SK-N-SH (cell line): Measurements from ENCODE around the gene SLAMF9. TPM values are rescaled to one million over a fixed set of nuclear protein-coding genes. Genes with fewer than 3 reads are reported as not detected.

Source experiments
- CTCF ChIA-PET: fragments of 300-600, 350-600 bp; formaldehyde crosslinking; extraction: SDS; loops from one replicate; lab custom pipeline; 2021; lab: Yijun Ruan, JAX
- POLR2A ChIA-PET: fragments of 350-600 bp; sonication (Branson Sonifier 250); formaldehyde crosslinking; extraction: SDS; loops from one replicate; lab custom pipeline; 2020; ENCODE audit warnings: antibody characterized with exemption, inconsistent platforms; lab: Yijun Ruan, JAX
- DNase-seq: peaks from one replicate; pipeline ENCODE4 v3.0.0; 2012
- H2AFZ ChIP-seq: fragments of 200-600 bp; sonication (generic); 2 replicates; pipeline ENCODE4 v1.8.1; 2016; ENCODE audit warnings: antibody characterized with exemption, mild to moderate bottlenecking, low read depth
- H3F3A ChIP-seq: fragments of 200-600 bp; sonication (generic); replicated peaks from 2 replicates; pipeline ENCODE3; 2016; ENCODE audit warnings: antibody characterized with exemption, mild to moderate bottlenecking; ENCODE audit not compliant: insufficient read depth
- H3K27ac ChIP-seq, 2 experiments: fragments of 200-500 bp in 1 of 2; fragments of 200-600 bp in 1 of 2; sonication (Bioruptor generic) in 1 of 2; sonication (generic), shearing (Covaris generic) in 1 of 2; 2 replicates each; pipeline versions ENCODE4 v1.5.1 to v1.6.1; 2014 to 2016; ENCODE audit warnings: low read depth in 2 of 2, inconsistent platforms in 1 of 2, low read length in 1 of 2, mild to moderate bottlenecking in 1 of 2, mixed read lengths in 1 of 2
- H3K27me3 ChIP-seq: fragments of 200-600 bp; sonication (generic), shearing (Covaris generic); 2 replicates; pipeline ENCODE4 v1.6.1; 2016; ENCODE audit warnings: mixed run types; ENCODE audit not compliant: insufficient read depth
- H3K36me3 ChIP-seq, 2 experiments: fragments of 200-500 bp in 1 of 2; fragments of 200-600 bp in 1 of 2; sonication (Bioruptor generic) in 1 of 2; sonication (generic) in 1 of 2; replicated peaks in 1 of 2; 2 replicates each; pipeline versions ENCODE3 to v1.5.1; 2014 to 2016; ENCODE audit warnings: low read length in 1 of 2, mild to moderate bottlenecking in 1 of 2; ENCODE audit not compliant: insufficient read depth in 2 of 2, control insufficient read depth in 1 of 2
- H3K4me1 ChIP-seq, 2 experiments: fragments of 200-500 bp in 1 of 2; fragments of 200-600 bp in 1 of 2; sonication (Bioruptor generic) in 1 of 2; sonication (generic), shearing (Covaris generic) in 1 of 2; 2 replicates each; pipeline versions ENCODE4 v1.5.1 to v1.6.1; 2014 to 2016; ENCODE audit warnings: low read depth in 1 of 2, low read length in 1 of 2, mixed run types in 1 of 2; ENCODE audit not compliant: insufficient read depth in 2 of 2, control insufficient read depth in 1 of 2
- H3K4me2 ChIP-seq: fragments of 200-600 bp; sonication (generic), shearing (Covaris generic); 2 replicates; pipeline ENCODE4 v1.6.1; 2017; ENCODE audit warnings: mixed run types
- H3K4me3 ChIP-seq, 2 experiments: fragments of 200-500 bp in 1 of 2; fragments of 200-600 bp in 1 of 2; sonication (Bioruptor generic) in 1 of 2; sonication (generic), shearing (Covaris generic) in 1 of 2; 2 replicates each; pipeline versions ENCODE4 v1.5.1 to v1.8.1; 2014 to 2016; ENCODE audit warnings: low read depth in 2 of 2, inconsistent platforms in 1 of 2, low read length in 1 of 2, mild to moderate bottlenecking in 1 of 2, mixed read lengths in 1 of 2, moderate library complexity in 1 of 2
- H3K79me2 ChIP-seq: fragments of 200-600 bp; sonication (generic); 2 replicates; pipeline ENCODE4 v1.8.1; 2017; ENCODE audit warnings: mild to moderate bottlenecking; ENCODE audit not compliant: insufficient read depth
- H3K9ac ChIP-seq: fragments of 200-600 bp; sonication (generic); 2 replicates; pipeline ENCODE4 v1.6.1; 2017; ENCODE audit warnings: mixed run types
- H3K9me2 ChIP-seq: fragments of 200-600 bp; sonication (generic); 2 replicates; pipeline ENCODE4 v1.6.1; 2017; ENCODE audit warnings: mixed run types
- H3K9me3 ChIP-seq: fragments of 200-600 bp; sonication (generic); 2 replicates; pipeline ENCODE4 v1.6.1; 2017; ENCODE audit warnings: mixed run types, mild to moderate bottlenecking, moderate library complexity
- H4K20me1 ChIP-seq: fragments of 200-600 bp; sonication (generic); 2 replicates; pipeline ENCODE4 v1.6.1; 2017; ENCODE audit warnings: mild to moderate bottlenecking, mixed run types; ENCODE audit not compliant: insufficient read depth
- CHD2 ChIP-seq: fragments of 150-350 bp; IDR thresholded peaks from 2 replicates; pipeline ENCODE4 v1.6.1; 2018; ENCODE audit warnings: low read length; ENCODE audit not compliant: partially characterized antibody
- ELF1 ChIP-seq: IDR thresholded peaks from 2 replicates; pipeline ENCODE4 v1.4.0; 2012
- EP300 ChIP-seq, 2 experiments: IDR thresholded peaks; 2 replicates each; pipeline versions ENCODE4 v1.4.0 to v1.6.1; 2012; ENCODE audit warnings: borderline replicate concordance in 1 of 2, low read depth in 1 of 2, low read length in 1 of 2
- FOSL2 ChIP-seq: IDR thresholded peaks from 2 replicates; pipeline ENCODE4 v1.4.0; 2012; ENCODE audit warnings: low read depth, mild to moderate bottlenecking, moderate library complexity, borderline replicate concordance
- FOXJ3 ChIP-seq: sonication (generic); formaldehyde crosslinking; IDR thresholded peaks from 2 replicates; pipeline ENCODE4 v1.5.1; 2020; ENCODE audit warnings: mild to moderate bottlenecking, missing genetic modification reagents
- FOXM1 ChIP-seq: IDR thresholded peaks from 2 replicates; pipeline ENCODE4 v1.4.0; 2012; ENCODE audit warnings: low read depth, mild to moderate bottlenecking
- GABPA ChIP-seq: IDR thresholded peaks from 2 replicates; pipeline ENCODE4 v1.4.0; 2012; ENCODE audit warnings: low read depth, mild to moderate bottlenecking
- GATA2 ChIP-seq: sonication (generic); formaldehyde crosslinking; IDR thresholded peaks from 2 replicates; pipeline ENCODE4 v1.5.0; 2020; ENCODE audit warnings: mild to moderate bottlenecking, missing genetic modification reagents
- MAX ChIP-seq: IDR thresholded peaks from 2 replicates; pipeline ENCODE4 v1.4.0; 2012; ENCODE audit warnings: low read depth
- MEF2A ChIP-seq: IDR thresholded peaks from 2 replicates; pipeline ENCODE4 v1.4.0; 2012; ENCODE audit warnings: low read depth, borderline replicate concordance
- NRF1 ChIP-seq: IDR thresholded peaks from 2 replicates; pipeline ENCODE4 v1.6.1; 2012; ENCODE audit warnings: low read depth, mild to moderate bottlenecking, low read length
- POLR2AphosphoS5 ChIP-seq: IDR thresholded peaks from 2 replicates; pipeline ENCODE4 v1.6.1; 2012; ENCODE audit warnings: low read depth, low read length
- RCOR1 ChIP-seq: fragments of 150-350 bp; IDR thresholded peaks from 2 replicates; pipeline ENCODE4 v1.6.1; 2017; ENCODE audit warnings: antibody characterized with exemption, low read length
- REST ChIP-seq: IDR thresholded peaks from 2 replicates; pipeline ENCODE4 v1.6.1; 2012; ENCODE audit warnings: mild to moderate bottlenecking, low read depth, low read length, moderate library complexity
- RXRA ChIP-seq: IDR thresholded peaks from 2 replicates; pipeline ENCODE4 v1.4.0; 2012; ENCODE audit warnings: low read depth, mild to moderate bottlenecking, borderline replicate concordance
- SIN3A ChIP-seq: IDR thresholded peaks from 2 replicates; pipeline ENCODE4 v1.6.1; 2012; ENCODE audit warnings: low read depth, mild to moderate bottlenecking, low read length, moderate library complexity, borderline replicate concordance
- TAF1 ChIP-seq: IDR thresholded peaks from 2 replicates; pipeline ENCODE4 v1.6.1; 2012; ENCODE audit warnings: low read depth, mild to moderate bottlenecking, low read length, moderate library complexity, borderline replicate concordance
- USF1 ChIP-seq: IDR thresholded peaks from 2 replicates; pipeline ENCODE4 v1.4.0; 2012; ENCODE audit warnings: low read depth, borderline replicate concordance
- YY1 ChIP-seq: IDR thresholded peaks from 2 replicates; pipeline ENCODE4 v1.4.0; 2012; ENCODE audit warnings: low read depth, mild to moderate bottlenecking
- ZBTB33 ChIP-seq: IDR thresholded peaks from 2 replicates; pipeline ENCODE4 v1.4.0; 2012; ENCODE audit warnings: low read depth, borderline replicate concordance
- WGBS: methylation state at CpG from one replicate; pipeline ENCODE4 v1.1.6; 2017; ENCODE audit warnings: low lambda C conversion rate; 5-methylcytosine and 5-hydroxymethylcytosine counted together
- polyA plus RNA-seq, 3 experiments: library from polyadenylated mRNA; depleted of rRNA; stranded (reverse); fragments of >200 nt; gene quantifications; 2 replicates each; pipeline ENCODE4 v1.2.3, GENCODE V29; 2012

The SLAMF9 gene
- polyA plus RNA-seq, 1 of the 3 experiments (the other 2 are of a cell fraction): 0.12 TPM

GRCh38 chr1:159908031-159908940, 45.8 kb downstream of the SLAMF9 start:
- Histone ChIP-seq H3K9ac (no peak overlapping the region), H3K4me3 (no peak overlapping the region), H3K9me3 (no peaks in the 10 kb centered on the region), H3K27me3 (no peaks in the 10 kb centered on the region), H4K20me1 (no peaks in the 10 kb centered on the region), H2AFZ (no peak overlapping the region), H3K79me2 (no peaks in the 10 kb centered on the region), H3K4me2 (no peak overlapping the region), H3K27ac (no peak overlapping the region), H3K9me2 (no peaks in the 10 kb centered on the region), H3K36me3 (no peaks in the 10 kb centered on the region), H3K4me1 (peaks cover 12 to 35% of the 10 kb centered on the region in 2 experiments; a peak in 3 of 4 replicates), H3F3A (peaks cover 9% of the 10 kb centered on the region)
- POLR2A ChIA-PET: no interaction called here
- 86% methylated on average over 5 of the region's 9 CpGs for WGBS
- TF ChIP-seq FOXM1 (no peak), TAF1 (no peak), NRF1 (no peak), USF1 (no peak), ELF1 (no peak), GABPA (no peak), FOXJ3 (CRISPR knock-in tag) (no peak), ZBTB33 (no peak), YY1 (no peak), FOSL2 (no peak), MAX (no peak), POLR2AphosphoS5 (no peak), GATA2 (CRISPR knock-in tag) (no peak), EP300 (IDR thresholded peaks at IDR 0.05; ENCODE audit: borderline replicate concordance in 1 of 2, low read depth in 1 of 2, low read length in 1 of 2) (no peak), REST (no peak), SIN3A (no peak), CHD2 (no peak), RCOR1 (no peak), MEF2A (no peak), RXRA (no peak)
- no peak for DNase-seq
- CTCF ChIA-PET: interaction anchor here (0.7 to 1.4 kb wide), 5 partner anchors 13 to 100 kb away, joined by 3 to 4 read pairs (median 3); no protein-coding TSS in a partner anchor
